Measurements from ENCODE around the gene CCAR1. TPM values are rescaled to one million over a fixed set of nuclear protein-coding genes. Genes with fewer than 3 reads are reported as not detected.
"Not testable (repeated sequence)": the region's sequence is repeated elsewhere in the genome, so short reads cannot be mapped to it uniquely, and the experiment has no call there.

Gene CCAR1
- total RNA-seq, 1 donor from 2014 or later = 98.8 TPM

GRCh38 chr10:68725016-68725415 is 4.0 kb downstream of the CCAR1 start:
- no peak for DNase-seq
- intact Hi-C loops (cut with micrococcal nuclease) = no loop called here
- no peak for ATAC-seq (ENCODE audit: low read depth)
- H3K36me3 Mint-ChIP-seq (ENCODE audit: low read depth) = peaks cover 71% of the 10 kb centered on the region
- ChIA-PET CTCF (no interaction called here), POLR2A (interaction anchor here (0.7 kb wide), 1 partner anchor 405 kb away, joined by 4 read pairs; no protein-coding TSS in a partner anchor)
- TF ChIP-seq CTCF (IDR thresholded peaks at IDR 0.05) = no peak
- H3K4me1 Mint-ChIP-seq = peaks cover 16% of the 10 kb centered on the region
- H3K27me3 Mint-ChIP-seq = no peaks in the 10 kb centered on the region
- no peak overlapping the region for H3K27ac Mint-ChIP-seq
- no peak overlapping the region for H3K4me3 Mint-ChIP-seq
- no peaks in the 10 kb centered on the region for H3K9me3 Mint-ChIP-seq

GRCh38 chr10:68727146-68727545 is 6.1 kb downstream of the CCAR1 start:
- POLR2A ChIA-PET = no interaction called here
- TF ChIP-seq CTCF (IDR thresholded peaks at IDR 0.05) = no peak
- Mint-ChIP-seq H3K36me3 (ENCODE audit: low read depth) (peaks cover 75% of the 10 kb centered on the region), H3K4me3 (no peak overlapping the region), H3K27me3 (no peaks in the 10 kb centered on the region), H3K9me3 (no peaks in the 10 kb centered on the region), H3K27ac (no peak overlapping the region), H3K4me1 (peaks cover 8% of the 10 kb centered on the region)
- CTCF ChIA-PET = no interaction called here
- ATAC-seq (ENCODE audit: low read depth) (no peak), DNase-seq (no peak)
- intact Hi-C loops (cut with micrococcal nuclease) = no loop called here

- CTCF ChIA-PET = no interaction called here
- no peaks in the 10 kb centered on the region for H3K4me1 Mint-ChIP-seq
Measured at GRCh38 chr10:68732651-68733050, 11.6 kb downstream of the CCAR1 start.

GRCh38 chr10:68734349-68734748 is 13.3 kb downstream of the CCAR1 start:
- Mint-ChIP-seq H3K27me3 (no peaks in the 10 kb centered on the region), H3K4me1 (no peaks in the 10 kb centered on the region), H3K9me3 (no peaks in the 10 kb centered on the region), H3K36me3 (ENCODE audit: low read depth) (peaks cover 80% of the 10 kb centered on the region), H3K27ac (no peak overlapping the region), H3K4me3 (no peak overlapping the region)
- ATAC-seq (ENCODE audit: low read depth) (no peak), DNase-seq (no peak)
- CTCF ChIA-PET = no interaction called here
- POLR2A ChIA-PET = no interaction called here
- no peak for TF ChIP-seq CTCF (IDR thresholded peaks at IDR 0.05)
- intact Hi-C loops (cut with micrococcal nuclease) = no loop called here

More at GRCh38 chr10:68732651-68733050, 11.6 kb downstream of the CCAR1 start:
- ATAC-seq (ENCODE audit: low read depth) (no peak), DNase-seq (no peak)
- TF ChIP-seq CTCF (IDR thresholded peaks at IDR 0.05) = no peak
- peaks cover 78% of the 10 kb centered on the region for H3K36me3 Mint-ChIP-seq (ENCODE audit: low read depth)
- no peaks in the 10 kb centered on the region for H3K9me3 Mint-ChIP-seq
- no peaks in the 10 kb centered on the region for H3K27me3 Mint-ChIP-seq
- no peak overlapping the region for H3K4me3 Mint-ChIP-seq
- H3K27ac Mint-ChIP-seq = no peak overlapping the region
- POLR2A ChIA-PET = no interaction called here
- intact Hi-C loops (cut with micrococcal nuclease) = no loop called here

GRCh38 chr10:68735119-68735518 is 14.1 kb downstream of the CCAR1 start:
- Mint-ChIP-seq H3K9me3 (no peaks in the 10 kb centered on the region), H3K27ac (no peak overlapping the region), H3K27me3 (no peaks in the 10 kb centered on the region), H3K4me3 (no peak overlapping the region), H3K36me3 (ENCODE audit: low read depth) (peaks cover 82% of the 10 kb centered on the region), H3K4me1 (no peaks in the 10 kb centered on the region)
- POLR2A ChIA-PET = no interaction called here
- no peak for TF ChIP-seq CTCF (IDR thresholded peaks at IDR 0.05)
- DNase-seq = no peak
- CTCF ChIA-PET = no interaction called here
- intact Hi-C loops (cut with micrococcal nuclease) = no loop called here
- no peak for ATAC-seq (ENCODE audit: low read depth)

- H3K4me1 Mint-ChIP-seq; POLR2A ChIA-PET; DNase-seq; ATAC-seq (ENCODE audit: low read depth); H3K27me3 Mint-ChIP-seq; H3K9me3 Mint-ChIP-seq; H3K4me3 Mint-ChIP-seq; H3K27ac Mint-ChIP-seq; CTCF ChIA-PET; intact Hi-C loops (cut with micrococcal nuclease): not testable (repeated sequence)
- H3K36me3 Mint-ChIP-seq (ENCODE audit: low read depth) = peaks cover 77% of the 10 kb centered on the region
Measured at GRCh38 chr10:68735739-68736138, 14.7 kb downstream of the CCAR1 start.

GRCh38 chr10:68740676-68741075 is 19.6 kb downstream of the CCAR1 start:
- ATAC-seq (ENCODE audit: low read depth); H3K9me3 Mint-ChIP-seq; H3K4me3 Mint-ChIP-seq; H3K4me1 Mint-ChIP-seq; intact Hi-C loops (cut with micrococcal nuclease); POLR2A ChIA-PET; H3K27ac Mint-ChIP-seq; H3K27me3 Mint-ChIP-seq; DNase-seq; CTCF ChIA-PET: not testable (repeated sequence)
- H3K36me3 Mint-ChIP-seq (ENCODE audit: low read depth) = peaks cover 76% of the 10 kb centered on the region
